ENCODE data around the gene TCOF1.

The TCOF1 gene

DNA sequence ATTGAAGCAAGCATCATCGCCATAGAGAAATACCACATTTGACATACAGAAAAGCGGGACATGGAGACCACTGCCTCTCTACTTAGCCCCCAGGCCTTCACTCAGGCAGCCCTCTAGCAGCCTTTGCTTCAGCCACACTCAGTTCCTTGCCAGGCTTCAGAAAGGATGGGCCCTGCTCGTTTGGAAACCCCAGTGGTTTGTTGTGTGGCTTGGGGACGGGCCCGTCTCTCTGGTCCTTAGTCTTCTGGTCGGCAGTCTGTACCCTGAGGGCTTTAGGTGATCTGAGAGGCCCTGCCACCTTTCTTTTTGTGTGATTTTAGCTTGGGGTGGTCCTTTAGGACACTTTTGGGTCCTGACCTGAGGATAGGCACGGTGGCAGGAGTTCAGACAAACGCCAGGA lies 33.7 kb upstream of the TCOF1 start:
- Histone ChIP-seq H3K4me1 (ENCODE audit: insufficient read depth, insufficient read length) (peaks cover 13% of the 10 kb centered on the region), H3K27me3 (ENCODE audit: insufficient read depth, insufficient read length) (no peaks in the 10 kb centered on the region), H3K9ac (ENCODE audit: insufficient read length, low read depth) (no peak overlapping the region), H3K9me3 (ENCODE audit: insufficient read depth, low read length) (no peaks in the 10 kb centered on the region), H3K4me3 (ENCODE audit: insufficient read length, low read depth) (no peak overlapping the region), H3K36me3 (ENCODE audit: insufficient read depth, insufficient read length, low read length) (no peaks in the 10 kb centered on the region)
- TF ChIP-seq ZNF274 (IDR thresholded peaks at IDR 0.05; ENCODE audit: low read depth, low read length), result no peak
- no peak for TF ChIP-seq SUZ12 (IDR thresholded peaks at IDR 0.05; ENCODE audit: extremely low read depth, insufficient read depth, insufficient read length)
- no peak for TF ChIP-seq YY1 (IDR thresholded peaks at IDR 0.05; ENCODE audit: insufficient read depth, insufficient read length)
- no peak for DNase-seq (ENCODE audit: low read depth, low spot score)

DNA sequence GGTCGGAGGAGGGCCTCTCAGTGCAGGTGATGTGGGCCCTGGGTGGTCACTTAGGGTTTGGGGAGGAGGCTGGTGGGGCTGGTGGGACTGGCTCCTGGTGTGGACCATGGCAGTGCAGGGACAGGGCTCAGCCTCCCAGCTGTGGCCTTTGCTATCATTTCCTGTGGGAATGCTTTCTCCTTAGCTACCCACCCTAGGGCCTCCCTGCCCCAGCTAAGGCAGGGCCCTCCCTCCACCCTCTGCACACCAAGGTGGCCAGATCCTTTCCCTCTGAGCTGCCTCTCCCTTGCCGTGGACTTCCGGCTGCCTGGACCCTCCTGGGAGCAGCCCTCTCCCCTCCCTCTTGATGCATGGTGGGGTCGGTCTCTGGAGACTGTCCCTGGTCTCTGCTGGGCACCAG lies 32.1 kb upstream of the TCOF1 start:
- no peak for TF ChIP-seq YY1 (IDR thresholded peaks at IDR 0.05; ENCODE audit: insufficient read depth, insufficient read length)
- TF ChIP-seq ZNF274 (IDR thresholded peaks at IDR 0.05; ENCODE audit: low read depth, low read length), result no peak
- no peak for TF ChIP-seq SUZ12 (IDR thresholded peaks at IDR 0.05; ENCODE audit: extremely low read depth, insufficient read depth, insufficient read length)
- Histone ChIP-seq H3K4me1 (ENCODE audit: insufficient read depth, insufficient read length) (peaks cover 8% of the 10 kb centered on the region), H3K4me3 (ENCODE audit: insufficient read length, low read depth) (no peak overlapping the region), H3K27me3 (ENCODE audit: insufficient read depth, insufficient read length) (no peaks in the 10 kb centered on the region), H3K36me3 (ENCODE audit: insufficient read depth, insufficient read length, low read length) (no peaks in the 10 kb centered on the region), H3K9me3 (ENCODE audit: insufficient read depth, low read length) (no peaks in the 10 kb centered on the region), H3K9ac (ENCODE audit: insufficient read length, low read depth) (no peak overlapping the region)
- DNase-seq (ENCODE audit: low read depth, low spot score), result no peak

DNA sequence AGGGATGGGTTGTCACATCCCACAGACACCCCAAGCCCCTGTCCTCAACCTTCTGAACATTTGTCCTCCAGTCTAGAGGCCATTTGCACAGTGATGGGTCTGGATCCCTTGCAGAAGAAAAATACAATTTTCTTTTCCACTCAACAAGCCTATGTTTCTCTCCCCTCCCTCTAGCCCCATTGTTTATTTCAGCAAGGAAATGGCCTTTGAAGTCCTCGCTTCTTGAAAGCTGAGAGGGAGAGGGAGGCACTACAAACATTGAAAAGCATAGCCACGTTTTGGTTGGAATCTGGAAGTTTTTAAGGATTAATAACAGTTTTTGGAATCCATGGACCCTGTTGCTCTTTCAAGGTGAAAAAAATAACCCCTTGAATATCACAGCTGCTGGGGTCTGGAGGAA lies 30.8 kb upstream of the TCOF1 start:
- Histone ChIP-seq H3K9ac (ENCODE audit: insufficient read length, low read depth) (no peak overlapping the region), H3K27me3 (ENCODE audit: insufficient read depth, insufficient read length) (no peaks in the 10 kb centered on the region), H3K9me3 (ENCODE audit: insufficient read depth, low read length) (no peaks in the 10 kb centered on the region), H3K4me1 (ENCODE audit: insufficient read depth, insufficient read length) (peaks cover 8% of the 10 kb centered on the region), H3K36me3 (ENCODE audit: insufficient read depth, insufficient read length, low read length) (no peaks in the 10 kb centered on the region), H3K4me3 (ENCODE audit: insufficient read length, low read depth) (no peak overlapping the region)
- no peak for TF ChIP-seq SUZ12 (IDR thresholded peaks at IDR 0.05; ENCODE audit: extremely low read depth, insufficient read depth, insufficient read length)
- TF ChIP-seq YY1 (IDR thresholded peaks at IDR 0.05; ENCODE audit: insufficient read depth, insufficient read length), result no peak
- no peak for TF ChIP-seq ZNF274 (IDR thresholded peaks at IDR 0.05; ENCODE audit: low read depth, low read length)
- no peak for DNase-seq (ENCODE audit: low read depth, low spot score)

DNA sequence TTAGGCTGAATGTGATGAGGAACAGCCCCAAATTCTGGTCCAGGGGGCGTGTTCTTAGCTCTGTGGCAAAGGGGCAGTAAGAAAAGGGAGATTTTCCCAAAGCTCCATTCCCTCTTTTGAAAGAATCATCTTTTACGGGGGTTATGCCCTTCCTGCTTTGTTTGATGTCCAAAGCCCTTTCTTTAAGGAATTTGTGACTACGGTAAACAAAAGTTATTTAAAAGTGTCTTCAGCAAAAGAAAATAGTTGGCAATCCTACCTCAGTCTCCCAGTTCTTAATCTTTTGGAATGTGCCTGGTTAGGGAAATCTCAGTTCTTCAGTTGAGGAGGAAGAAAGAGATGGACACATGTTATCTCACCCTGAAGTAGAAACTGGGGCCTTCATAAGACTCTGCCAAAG lies 30.4 kb upstream of the TCOF1 start:
- H3K36me3 ChIP-seq (ENCODE audit: insufficient read depth, insufficient read length, low read length), result no peaks in the 10 kb centered on the region
- H3K4me1 ChIP-seq (ENCODE audit: insufficient read depth, insufficient read length), result peaks cover 8% of the 10 kb centered on the region
- H3K9ac ChIP-seq (ENCODE audit: insufficient read length, low read depth), result no peak overlapping the region
- H3K9me3 ChIP-seq (ENCODE audit: insufficient read depth, low read length), result no peaks in the 10 kb centered on the region
- H3K27me3 ChIP-seq (ENCODE audit: insufficient read depth, insufficient read length), result no peaks in the 10 kb centered on the region
- no peak overlapping the region for H3K4me3 ChIP-seq (ENCODE audit: insufficient read length, low read depth)
- no peak for TF ChIP-seq YY1 (IDR thresholded peaks at IDR 0.05; ENCODE audit: insufficient read depth, insufficient read length)
- TF ChIP-seq SUZ12 (IDR thresholded peaks at IDR 0.05; ENCODE audit: extremely low read depth, insufficient read depth, insufficient read length), result no peak
- no peak for TF ChIP-seq ZNF274 (IDR thresholded peaks at IDR 0.05; ENCODE audit: low read depth, low read length)
- no peak for DNase-seq (ENCODE audit: low read depth, low spot score)

- no peaks in the 10 kb centered on the region; the same call in 1 of the 2 replicates for H3K9me3 ChIP-seq (ENCODE audit: insufficient read depth, low read length)
- H3K4me3 ChIP-seq (ENCODE audit: insufficient read length, low read depth), result no peak overlapping the region
- H3K27me3 ChIP-seq (ENCODE audit: insufficient read depth, insufficient read length), result no peaks in the 10 kb centered on the region
- no peaks in the 10 kb centered on the region for H3K36me3 ChIP-seq (ENCODE audit: insufficient read depth, insufficient read length, low read length)
- H3K9ac ChIP-seq (ENCODE audit: insufficient read length, low read depth), result no peak overlapping the region
- TF ChIP-seq YY1 (IDR thresholded peaks at IDR 0.05; ENCODE audit: insufficient read depth, insufficient read length), result no peak
- TF ChIP-seq ZNF274 (IDR thresholded peaks at IDR 0.05; ENCODE audit: low read depth, low read length), result no peak
- no peak for TF ChIP-seq SUZ12 (IDR thresholded peaks at IDR 0.05; ENCODE audit: extremely low read depth, insufficient read depth, insufficient read length)
- DNase-seq (ENCODE audit: low read depth, low spot score), result no peak
- H3K4me1 ChIP-seq (ENCODE audit: insufficient read depth, insufficient read length), result peaks cover 8% of the 10 kb centered on the region
Observed at GRCh38 chr5:150328515-150328914, 29.0 kb upstream of the TCOF1 start.

DNA sequence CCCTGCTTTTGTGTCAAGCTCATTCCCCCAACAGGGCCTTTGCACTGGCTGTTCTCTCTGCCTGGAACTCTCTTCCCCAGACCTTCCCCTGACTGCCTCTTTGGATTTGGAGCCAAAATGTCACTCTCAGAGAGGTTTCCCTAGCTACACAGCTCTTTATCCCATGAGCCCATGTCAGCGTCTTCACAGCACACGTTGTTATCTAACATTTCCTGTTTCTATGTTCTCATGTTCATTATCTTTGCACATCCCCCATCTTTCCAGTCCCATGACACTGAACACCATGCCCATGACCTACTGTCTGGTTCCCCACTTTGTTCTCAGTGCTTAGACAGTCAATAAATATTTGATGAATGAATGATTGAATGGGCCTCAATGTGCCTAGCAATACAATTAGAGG lies 28.5 kb upstream of the TCOF1 start:
- Histone ChIP-seq H3K4me1 (ENCODE audit: insufficient read depth, insufficient read length) (peaks cover 8% of the 10 kb centered on the region), H3K9ac (ENCODE audit: insufficient read length, low read depth) (no peak overlapping the region), H3K27me3 (ENCODE audit: insufficient read depth, insufficient read length) (no peaks in the 10 kb centered on the region), H3K36me3 (ENCODE audit: insufficient read depth, insufficient read length, low read length) (no peaks in the 10 kb centered on the region), H3K4me3 (ENCODE audit: insufficient read length, low read depth) (no peak overlapping the region), H3K9me3 (ENCODE audit: insufficient read depth, low read length) (no peaks in the 10 kb centered on the region; the same call in 1 of the 2 replicates)
- DNase-seq (ENCODE audit: low read depth, low spot score), result no peak
- TF ChIP-seq ZNF274 (IDR thresholded peaks at IDR 0.05; ENCODE audit: low read depth, low read length), result no peak
- no peak for TF ChIP-seq SUZ12 (IDR thresholded peaks at IDR 0.05; ENCODE audit: extremely low read depth, insufficient read depth, insufficient read length)
- no peak for TF ChIP-seq YY1 (IDR thresholded peaks at IDR 0.05; ENCODE audit: insufficient read depth, insufficient read length)

DNA sequence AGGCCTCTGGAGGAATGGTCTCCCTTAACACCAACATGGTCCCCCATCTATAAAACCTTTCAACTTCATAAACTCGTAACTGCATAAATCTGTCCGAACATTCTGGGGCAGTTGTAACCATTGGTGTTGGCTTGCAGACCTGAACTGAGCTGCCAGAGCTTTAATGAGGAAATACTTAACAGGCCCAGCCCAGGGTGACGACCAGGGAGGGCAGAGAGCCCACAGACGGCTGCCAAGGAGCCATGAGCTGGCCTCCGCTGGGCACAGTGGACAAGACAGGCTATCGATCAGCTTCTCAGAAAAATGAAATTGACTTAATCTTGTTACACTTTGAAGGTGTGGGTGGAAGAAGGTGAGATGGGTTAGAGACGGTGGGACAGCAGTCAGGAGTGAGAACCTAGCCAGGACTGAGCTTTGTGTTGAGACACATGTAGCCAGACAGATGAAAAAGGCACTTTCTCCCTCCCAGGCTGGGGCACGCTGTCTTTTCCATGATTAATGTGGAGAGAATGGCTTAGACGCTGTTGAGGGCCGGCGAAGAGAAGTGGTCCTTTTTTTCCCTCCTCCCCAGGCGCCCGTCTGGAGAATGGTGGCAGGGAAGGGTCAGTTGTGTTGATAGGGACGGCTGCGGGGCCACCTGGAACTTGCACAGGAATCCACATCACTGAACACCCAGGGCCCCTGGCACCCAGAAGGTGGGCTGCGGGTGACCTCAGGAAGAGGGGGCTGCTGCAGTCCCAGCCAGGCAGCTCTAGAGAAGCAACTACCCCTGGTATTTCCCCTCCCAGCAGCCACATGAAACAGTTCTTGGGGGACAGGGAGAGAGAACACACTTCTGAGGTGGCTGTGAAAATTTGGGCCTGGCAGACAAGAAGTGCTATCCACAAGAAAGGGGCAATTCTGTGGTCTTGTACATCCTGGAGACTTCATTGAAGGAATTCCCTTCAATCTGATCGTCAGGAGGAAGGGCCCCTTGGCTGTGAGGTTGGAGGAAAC lies 27.3 kb upstream of the TCOF1 start:
- no peak for DNase-seq (ENCODE audit: low read depth, low spot score)
- no peak overlapping the region for H3K9ac ChIP-seq (ENCODE audit: insufficient read length, low read depth)
- no peaks in the 10 kb centered on the region; the same call in 1 of the 2 replicates for H3K9me3 ChIP-seq (ENCODE audit: insufficient read depth, low read length)
- H3K4me1 ChIP-seq (ENCODE audit: insufficient read depth, insufficient read length), result peaks cover 8% of the 10 kb centered on the region
- H3K4me3 ChIP-seq (ENCODE audit: insufficient read length, low read depth), result no peak overlapping the region
- H3K36me3 ChIP-seq (ENCODE audit: insufficient read depth, insufficient read length, low read length), result no peaks in the 10 kb centered on the region
- TF ChIP-seq SUZ12 (IDR thresholded peaks at IDR 0.05; ENCODE audit: extremely low read depth, insufficient read depth, insufficient read length) (no peak), ZNF274 (IDR thresholded peaks at IDR 0.05; ENCODE audit: low read depth, low read length) (no peak), YY1 (IDR thresholded peaks at IDR 0.05; ENCODE audit: insufficient read depth, insufficient read length) (no peak)
- no peaks in the 10 kb centered on the region for H3K27me3 ChIP-seq (ENCODE audit: insufficient read depth, insufficient read length)
